HepG2 (cell line): ENCODE measurements around the gene NCBP3. TPM values are rescaled to one million over a fixed set of nuclear protein-coding genes. Genes with fewer than 3 reads are reported as not detected.

Experiments used
- GFI1 ChIP-seq: sonication (generic); formaldehyde crosslinking; IDR thresholded peaks from 2 replicates; pipeline ENCODE4 v1.5.0; 2020; ENCODE audit warnings: missing genetic modification reagents, mild to moderate bottlenecking, borderline replicate concordance
- LCORL ChIP-seq, 2 experiments: fragments of 450-650 bp in 1 of 2; sonication (generic) in 1 of 2; formaldehyde crosslinking in 1 of 2; IDR thresholded peaks; 2 replicates each; pipeline versions ENCODE4 v1.5.0 to v1.6.1; 2017 to 2020; ENCODE audit warnings: antibody characterized with exemption in 1 of 2, missing genetic modification reagents in 1 of 2
- MTA1 ChIP-seq: sonication (generic); formaldehyde crosslinking; IDR thresholded peaks from 2 replicates; pipeline ENCODE4 v1.4.0; 2020; ENCODE audit warnings: missing genetic modification reagents, mild to moderate bottlenecking, borderline replicate concordance
- SOX13 ChIP-seq, 3 experiments: fragments of 450-650 bp in 1 of 3; sonication (generic) in 1 of 3; formaldehyde crosslinking in 1 of 3; IDR thresholded peaks in 2 of 3; conservative IDR thresholded peaks in 1 of 3; 2 replicates each; pipeline versions ENCODE4 v1.5.0 to v1.6.1; 2016 to 2020; ENCODE audit warnings: antibody characterized with exemption in 1 of 3, mild to moderate bottlenecking in 1 of 3, missing compliant biosample characterization in 1 of 3, missing genetic modification reagents in 1 of 3, moderate library complexity in 1 of 3
- TARDBP ChIP-seq: sonication (generic); formaldehyde crosslinking; IDR thresholded peaks from 2 replicates; pipeline ENCODE4 v1.8.0; 2022; ENCODE audit warnings: mild to moderate bottlenecking, missing genetic modification reagents
- TBL1XR1 ChIP-seq: fragments of 150-350 bp; IDR thresholded peaks from 2 replicates; pipeline ENCODE4 v1.6.1; 2014; ENCODE audit warnings: borderline replicate concordance, low read length; ENCODE audit not compliant: partially characterized antibody
- TOPORS ChIP-seq: sonication (generic); formaldehyde crosslinking; IDR thresholded peaks from 2 replicates; pipeline ENCODE4 v1.8.0; 2023; ENCODE audit warnings: mild to moderate bottlenecking, missing genetic modification reagents
- TP53 ChIP-seq: sonication (generic); formaldehyde crosslinking; conservative IDR thresholded peaks from 2 replicates; pipeline ENCODE4 v1.4.0; 2020; ENCODE audit warnings: missing genetic modification reagents
- WIZ ChIP-seq: sonication (generic); formaldehyde crosslinking; IDR thresholded peaks from 2 replicates; pipeline ENCODE4 v1.5.1; 2020; ENCODE audit warnings: mild to moderate bottlenecking, missing genetic modification reagents
- ZNF256 ChIP-seq: sonication (generic); formaldehyde crosslinking; conservative IDR thresholded peaks from 2 replicates; pipeline ENCODE4 v1.4.0; 2020; ENCODE audit warnings: missing genetic modification reagents
- ZNF552 ChIP-seq: sonication (generic); formaldehyde crosslinking; IDR thresholded peaks from 2 replicates; pipeline ENCODE4 v1.9.0; 2022; ENCODE audit warnings: missing genetic modification reagents, mild to moderate bottlenecking, borderline replicate concordance
- ZNF749 ChIP-seq: sonication (generic); formaldehyde crosslinking; IDR thresholded peaks from 2 replicates; pipeline ENCODE4 v1.8.0; 2022; ENCODE audit warnings: mild to moderate bottlenecking, missing genetic modification reagents, moderate library complexity, borderline replicate concordance
- ZNF879 ChIP-seq: sonication (generic); formaldehyde crosslinking; IDR thresholded peaks from 2 replicates; pipeline ENCODE4 v1.8.1; 2023; ENCODE audit warnings: missing genetic modification reagents
- polyA plus RNA-seq, 8 experiments: library from polyadenylated mRNA; depleted of rRNA in 3 of 8; stranded (reverse) in 7 of 8; unstranded in 1 of 8; fragments of >200 nt; fragmentation: Illumina TruSeq in 4 of 8; extraction: Trizol in 4 of 8; gene quantifications; 2 replicates each; pipeline versions ENCODE4 v1.2.1 to v1.2.3, GENCODE V29; 2011 to 2016; ENCODE audit warnings: low read depth in 4 of 8, missing spikeins in 1 of 8, mixed read lengths in 1 of 8; ENCODE audit not compliant: insufficient read depth in 1 of 8
- total RNA-seq, 5 experiments: library from RNA; depleted of rRNA; stranded (reverse); fragments of >200 nt; fragmentation: Illumina TruSeq; extraction: Trizol; gene quantifications; 2 replicates each; pipeline ENCODE4 v1.2.3, GENCODE V29; 2016; ENCODE audit warnings: low read depth in 1 of 5
- TF ChIP-seq, protein P1 (sequence below): sonication (generic); formaldehyde crosslinking; IDR thresholded peaks from 2 replicates; pipeline ENCODE4 v1.5.0; 2020; ENCODE audit warnings: missing genetic modification reagents, mild to moderate bottlenecking, borderline replicate concordance
- TF ChIP-seq, protein P2 (sequence below): IDR thresholded peaks from 2 replicates; pipeline ENCODE4 v1.6.1; 2016; ENCODE audit warnings: low read depth
- TF ChIP-seq, protein P3 (sequence below): sonication (generic); formaldehyde crosslinking; IDR thresholded peaks from 2 replicates; pipeline ENCODE4 v1.5.1; 2020; ENCODE audit warnings: mild to moderate bottlenecking, missing genetic modification reagents

The NCBP3 gene
- total and polyA plus RNA-seq, 2 of the 13 experiments (the other 11 are each of a cell fraction or from before 2014, with no cell fraction given): 19.5 to 24.8 TPM

DNA sequence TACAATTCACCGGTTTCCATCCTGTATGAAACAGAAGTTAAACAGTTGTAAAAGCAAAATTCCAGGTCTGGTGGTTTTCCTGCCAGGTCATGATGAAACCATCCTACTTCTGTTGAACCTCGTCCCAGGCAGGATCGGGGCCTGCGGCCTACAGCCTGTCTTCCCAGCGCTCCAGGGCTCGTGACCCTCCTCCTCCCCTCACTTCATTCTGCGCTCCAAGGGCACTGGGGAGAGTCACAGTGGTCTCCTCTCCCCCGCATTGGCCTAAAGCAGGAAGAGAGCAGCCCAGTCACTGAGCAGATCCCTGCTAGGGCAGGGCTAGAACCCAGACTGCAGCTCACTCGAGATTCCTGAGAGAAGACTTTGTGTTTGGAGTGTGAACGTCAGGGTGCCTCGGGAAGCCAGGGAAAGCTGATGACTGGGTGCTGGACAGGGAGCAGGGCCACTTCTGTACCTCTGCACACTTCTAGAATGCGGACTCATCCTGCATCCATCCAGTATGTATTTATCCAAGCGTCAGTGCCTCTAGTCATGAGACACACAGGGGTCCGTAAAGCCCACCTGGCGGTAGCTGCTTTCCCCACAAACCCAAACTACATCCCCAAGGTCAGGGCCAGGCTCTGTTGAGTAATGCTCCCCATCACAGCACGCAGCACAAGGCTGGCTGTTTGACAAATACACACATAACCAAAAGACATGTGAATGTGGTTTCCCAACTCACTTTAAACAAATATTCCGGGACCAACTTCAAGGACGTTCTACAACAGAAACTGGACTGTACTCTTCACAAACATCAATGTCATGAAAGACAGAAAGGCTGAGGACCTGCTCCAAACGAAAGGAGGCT is 43.4 kb downstream of the NCBP3 start (continued):
- TF ChIP-seq ZNF256 (no peak), TOPORS (CRISPR knock-in tag) (no peak; the same call in 1 of the 2 replicates), WIZ (no peak; the same call in 1 of the 2 replicates), LCORL (IDR thresholded peaks at IDR 0.05) (peak; percentile 97), LCORL (CRISPR knock-in tag; IDR thresholded peaks at IDR 0.05) (peak; percentile 99), SOX13 (IDR thresholded peaks at IDR 0.05) (peak; percentile 79; the same call in 1 of the 2 replicates), SOX13 (CRISPR knock-in tag; conservative IDR thresholded peaks at IDR 0.05 in 1 of 2, IDR thresholded peaks at IDR 0.05 in 1 of 2) (peak in 1 of 2 experiments; percentile 95; a peak in 2 of 4 replicates), TBL1XR1 (peak; percentile 95), TP53 (CRISPR knock-in tag) (0 out of 2 replicates have a peak, but pooled peaks have one; percentile 62), TARDBP (CRISPR knock-in tag) (peak; percentile 92), ZNF552 (CRISPR knock-in tag) (no peak), MTA1 (CRISPR knock-in tag) (peak; percentile 96), GFI1 (CRISPR knock-in tag) (peak; percentile 82), ZNF879 (CRISPR knock-in tag) (no peak), ZNF749 (CRISPR knock-in tag) (peak; percentile 50; the same call in 1 of the 2 replicates)
- TF ChIP-seq, protein P1, sequence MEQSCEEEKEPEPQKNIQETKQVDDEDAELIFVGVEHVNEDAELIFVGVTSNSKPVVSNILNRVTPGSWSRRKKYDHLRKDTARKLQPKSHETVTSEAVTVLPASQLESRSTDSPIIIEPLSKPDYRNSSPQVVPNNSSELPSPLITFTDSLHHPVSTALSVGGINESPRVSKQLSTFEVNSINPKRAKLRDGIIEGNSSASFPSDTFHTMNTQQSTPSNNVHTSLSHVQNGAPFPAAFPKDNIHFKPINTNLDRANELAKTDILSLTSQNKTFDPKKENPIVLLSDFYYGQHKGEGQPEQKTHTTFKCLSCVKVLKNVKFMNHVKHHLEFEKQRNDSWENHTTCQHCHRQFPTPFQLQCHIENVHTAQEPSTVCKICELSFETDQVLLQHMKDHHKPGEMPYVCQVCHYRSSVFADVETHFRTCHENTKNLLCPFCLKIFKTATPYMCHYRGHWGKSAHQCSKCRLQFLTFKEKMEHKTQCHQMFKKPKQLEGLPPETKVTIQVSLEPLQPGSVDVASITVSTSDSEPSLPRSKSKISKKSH (CRISPR knock-in tag): peak; percentile 67; the same call in 1 of the 2 replicates
- TF ChIP-seq, protein P2, sequence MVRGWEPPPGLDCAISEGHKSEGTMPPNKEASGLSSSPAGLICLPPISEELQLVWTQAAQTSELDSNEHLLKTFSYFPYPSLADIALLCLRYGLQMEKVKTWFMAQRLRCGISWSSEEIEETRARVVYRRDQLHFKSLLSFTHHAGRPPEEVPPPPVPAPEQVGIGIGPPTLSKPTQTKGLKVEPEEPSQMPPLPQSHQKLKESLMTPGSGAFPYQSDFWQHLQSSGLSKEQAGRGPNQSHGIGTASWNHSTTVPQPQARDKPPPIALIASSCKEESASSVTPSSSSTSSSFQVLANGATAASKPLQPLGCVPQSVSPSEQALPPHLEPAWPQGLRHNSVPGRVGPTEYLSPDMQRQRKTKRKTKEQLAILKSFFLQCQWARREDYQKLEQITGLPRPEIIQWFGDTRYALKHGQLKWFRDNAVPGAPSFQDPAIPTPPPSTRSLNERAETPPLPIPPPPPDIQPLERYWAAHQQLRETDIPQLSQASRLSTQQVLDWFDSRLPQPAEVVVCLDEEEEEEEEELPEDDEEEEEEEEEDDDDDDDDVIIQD (CRISPR knock-in tag): peak; percentile 76; the same call in 1 of the 2 replicates
- TF ChIP-seq, protein P3, sequence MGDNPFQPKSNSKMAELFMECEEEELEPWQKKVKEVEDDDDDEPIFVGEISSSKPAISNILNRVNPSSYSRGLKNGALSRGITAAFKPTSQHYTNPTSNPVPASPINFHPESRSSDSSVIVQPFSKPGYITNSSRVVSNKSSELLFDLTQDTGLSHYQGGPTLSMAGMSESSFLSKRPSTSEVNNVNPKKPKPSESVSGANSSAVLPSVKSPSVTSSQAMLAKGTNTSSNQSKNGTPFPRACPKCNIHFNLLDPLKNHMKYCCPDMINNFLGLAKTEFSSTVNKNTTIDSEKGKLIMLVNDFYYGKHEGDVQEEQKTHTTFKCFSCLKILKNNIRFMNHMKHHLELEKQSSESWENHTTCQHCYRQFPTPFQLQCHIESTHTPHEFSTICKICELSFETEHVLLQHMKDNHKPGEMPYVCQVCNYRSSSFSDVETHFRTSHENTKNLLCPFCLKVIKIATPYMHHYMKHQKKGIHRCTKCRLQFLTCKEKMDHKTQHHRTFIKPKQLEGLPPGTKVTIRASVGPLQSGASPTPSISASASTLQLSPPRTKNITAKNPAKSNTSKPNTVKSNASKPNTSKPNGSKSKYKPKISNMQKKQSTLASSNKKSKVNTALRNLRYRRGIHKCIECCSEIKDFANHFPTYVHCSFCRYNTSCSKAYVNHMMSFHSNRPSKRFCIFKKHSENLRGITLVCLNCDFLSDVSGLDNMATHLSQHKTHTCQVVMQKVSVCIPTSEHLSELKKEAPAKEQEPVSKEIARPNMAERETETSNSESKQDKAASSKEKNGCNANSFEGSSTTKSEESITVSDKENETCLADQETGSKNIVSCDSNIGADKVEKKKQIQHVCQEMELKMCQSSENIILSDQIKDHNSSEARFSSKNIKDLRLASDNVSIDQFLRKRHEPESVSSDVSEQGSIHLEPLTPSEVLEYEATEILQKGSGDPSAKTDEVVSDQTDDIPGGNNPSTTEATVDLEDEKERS (CRISPR knock-in tag): peak; percentile 90
